GM12892 (cell line): Measurements from ENCODE around the gene OR12D3. TPM values are rescaled to one million over a fixed set of nuclear protein-coding genes. Genes with fewer than 3 reads are reported as not detected.

Experiments used
- DNase-seq: peaks from one replicate; pipeline ENCODE4 v3.0.0; 2011; ENCODE audit not compliant: insufficient read length
- FAIRE-seq: peaks from 2 replicates; lab custom pipeline; 2011; peaks lifted over from hg19 to GRCh38; lab: Jason Lieb, UNC
- POLR2A ChIP-seq: IDR thresholded peaks from 2 replicates; pipeline ENCODE4 v1.6.1; 2011; ENCODE audit warnings: low read depth, low read length, control low read depth
- POLR2AphosphoS5 ChIP-seq: IDR thresholded peaks from 2 replicates; pipeline ENCODE4 v1.6.1; 2011; ENCODE audit warnings: low read depth, low read length, control low read depth
- TAF1 ChIP-seq: IDR thresholded peaks from 2 replicates; pipeline ENCODE4 v1.6.1; 2011; ENCODE audit warnings: low read depth, mild to moderate bottlenecking, control low read depth, low read length, borderline replicate concordance
- polyA plus RNA-seq: library from polyadenylated mRNA; unstranded; fragments of >200 nt; gene quantifications from one replicate; pipeline ENCODE4 v1.2.1, GENCODE V29; 2012; ENCODE audit warnings: missing spikeins, inconsistent platforms; ENCODE audit not compliant: missing spikeins

Gene OR12D3, protein sequence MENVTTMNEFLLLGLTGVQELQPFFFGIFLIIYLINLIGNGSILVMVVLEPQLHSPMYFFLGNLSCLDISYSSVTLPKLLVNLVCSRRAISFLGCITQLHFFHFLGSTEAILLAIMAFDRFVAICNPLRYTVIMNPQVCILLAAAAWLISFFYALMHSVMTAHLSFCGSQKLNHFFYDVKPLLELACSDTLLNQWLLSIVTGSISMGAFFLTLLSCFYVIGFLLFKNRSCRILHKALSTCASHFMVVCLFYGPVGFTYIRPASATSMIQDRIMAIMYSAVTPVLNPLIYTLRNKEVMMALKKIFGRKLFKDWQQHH
- polyA plus RNA-seq, result not detected

- no peak for DNase-seq
- TF ChIP-seq POLR2A (no peak), TAF1 (no peak), POLR2AphosphoS5 (no peak)
- no peak for FAIRE-seq
These were observed at the start of gene OR12D3 for GRCh38 chr6:29375191-29375590. TSS of gene OR12D3 (minus strand) at chr6:29375291. CDS start at chr6:29375287, 4 bp downstream.

DNA sequence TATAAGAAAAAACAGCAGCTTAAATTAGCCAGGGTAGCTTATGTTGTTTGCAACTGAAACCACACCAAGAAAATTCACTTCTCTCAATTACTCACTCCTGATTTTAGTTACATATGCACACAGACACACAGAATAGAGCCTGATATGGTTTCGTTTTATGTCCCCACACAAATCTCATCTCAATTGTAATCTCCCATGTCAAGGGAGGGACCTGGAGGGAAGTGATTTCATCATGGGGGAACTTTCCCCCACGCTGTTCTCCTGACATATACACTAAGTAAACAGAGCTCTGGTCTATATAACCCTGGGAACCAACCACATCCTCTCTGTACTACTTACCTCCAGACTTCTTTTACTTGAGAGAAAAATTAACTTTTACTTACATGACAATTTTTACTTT is 49.5 kb upstream of the OR12D3 start:
- TF ChIP-seq TAF1 (no peak), POLR2AphosphoS5 (no peak), POLR2A (no peak)
- FAIRE-seq (no peak), DNase-seq (no peak)

DNA sequence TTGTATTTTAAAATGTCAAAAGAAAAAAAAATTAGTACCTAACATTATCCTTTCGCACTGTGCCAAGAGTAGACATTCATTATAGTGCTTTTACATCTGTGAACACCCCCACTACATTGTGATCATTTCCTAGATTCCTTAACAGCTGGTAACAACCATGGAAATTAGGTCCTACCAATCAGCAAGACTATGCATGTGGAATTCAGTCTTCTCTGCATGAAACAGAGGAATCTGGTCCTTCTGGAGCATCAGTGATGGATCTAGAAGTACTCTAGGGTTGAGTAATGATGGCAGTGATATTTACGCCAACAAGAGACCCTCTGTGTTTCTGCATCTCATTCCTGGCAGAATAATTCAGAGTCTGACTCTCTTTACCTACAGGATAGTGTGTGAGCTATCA is 49.1 kb upstream of the OR12D3 start:
- no peak for TF ChIP-seq POLR2AphosphoS5
- TF ChIP-seq TAF1, result no peak
- TF ChIP-seq POLR2A, result no peak
- FAIRE-seq, result no peak
- no peak for DNase-seq

- TF ChIP-seq POLR2A, result no peak
- TF ChIP-seq TAF1, result no peak
- no peak for TF ChIP-seq POLR2AphosphoS5
- no peak for DNase-seq
- FAIRE-seq, result no peak
These were observed 44.4 kb upstream of the OR12D3 start for GRCh38 chr6:29419516-29419915.

GRCh38 chr6:29414588-29414987 is 39.5 kb upstream of the OR12D3 start, which contains the start of gene OR12D1:
TSS of gene OR12D1 (plus strand) at chr6:29414928.
- DNase-seq (no peak), FAIRE-seq (no peak)
- no peak for TF ChIP-seq POLR2A
- no peak for TF ChIP-seq POLR2AphosphoS5
- TF ChIP-seq TAF1, result no peak

DNA sequence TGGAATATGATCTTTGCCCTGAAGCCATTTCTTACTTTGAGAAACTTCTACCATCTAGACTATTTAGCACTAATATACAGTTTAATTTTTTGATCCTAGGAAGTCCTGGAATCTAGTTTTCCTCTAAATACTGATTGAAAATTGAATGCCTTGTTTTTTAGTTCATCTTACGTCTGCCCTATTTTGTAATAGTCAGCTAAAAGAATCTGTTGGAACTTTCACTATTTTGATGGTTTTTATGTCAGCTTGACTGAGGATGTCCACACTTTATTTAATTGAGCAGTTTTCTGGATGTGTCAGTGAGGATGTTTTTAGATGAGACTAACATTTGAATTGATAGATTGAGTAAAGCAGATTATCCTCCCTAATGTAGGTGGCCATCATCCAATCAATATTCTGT is 28.7 kb upstream of the OR12D3 start:
- TF ChIP-seq POLR2A (no peak), TAF1 (no peak), POLR2AphosphoS5 (no peak)
- FAIRE-seq, result no peak
- no peak for DNase-seq

DNA sequence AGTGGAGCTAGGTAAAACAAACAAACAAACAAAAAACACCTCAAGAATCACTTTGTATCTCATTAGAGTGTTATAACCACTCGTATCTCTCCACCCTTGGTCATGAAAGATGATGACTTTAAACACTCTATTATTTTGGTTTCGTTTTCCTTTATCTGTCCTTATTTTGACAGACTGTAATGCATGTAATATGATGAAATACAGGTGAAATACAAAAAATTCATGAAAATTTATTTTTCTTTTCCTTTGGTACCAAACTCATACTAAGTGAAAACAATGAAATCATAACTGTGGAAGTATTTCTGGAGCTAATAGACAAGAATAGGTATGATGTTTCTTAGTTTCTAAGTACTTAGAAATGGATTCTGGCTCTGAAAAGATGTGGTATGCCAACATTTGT is 24.4 kb upstream of the OR12D3 start:
- no peak for DNase-seq
- TF ChIP-seq POLR2A, result no peak
- no peak for TF ChIP-seq TAF1
- TF ChIP-seq POLR2AphosphoS5, result no peak
- no peak for FAIRE-seq

DNA sequence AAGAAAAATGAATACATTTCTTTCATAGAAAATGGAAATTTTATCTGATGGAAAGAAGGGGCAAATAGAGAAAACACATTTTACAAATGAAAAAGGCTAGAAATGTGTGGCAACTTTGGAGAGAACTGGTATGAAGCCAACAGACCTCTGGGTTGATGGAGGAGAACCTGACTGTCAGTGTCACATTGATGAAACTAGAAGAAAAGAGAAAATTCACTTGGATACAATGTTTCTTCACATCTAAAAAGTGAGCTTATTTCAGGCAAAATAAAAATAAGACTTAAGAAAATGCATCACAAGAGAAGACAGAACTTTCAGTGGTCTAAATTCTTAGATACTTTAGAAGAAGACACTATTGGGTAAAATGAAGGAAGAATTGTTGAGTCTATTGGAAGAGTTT is 20.2 kb upstream of the OR12D3 start, which contains the start of gene OR12D2:
Gene OR12D2, plus strand, starts transcription at position 301 of the 400 bp plus-strand sequence. CDS start 1,069 bp downstream, outside the sequence.
- no peak for DNase-seq
- FAIRE-seq, result no peak
- no peak for TF ChIP-seq TAF1
- no peak for TF ChIP-seq POLR2A
- no peak for TF ChIP-seq POLR2AphosphoS5

GRCh38 chr6:29388533-29388932 is 13.4 kb upstream of the OR12D3 start:
- FAIRE-seq (no peak), DNase-seq (no peak)
- TF ChIP-seq TAF1 (no peak), POLR2A (no peak), POLR2AphosphoS5 (no peak)

- FAIRE-seq (no peak), DNase-seq (no peak)
- TF ChIP-seq POLR2A, result no peak
- no peak for TF ChIP-seq TAF1
- TF ChIP-seq POLR2AphosphoS5, result no peak
These were observed 912 bp upstream of the OR12D3 start for GRCh38 chr6:29376003-29376402.

GRCh38 chr6:29368765-29369164 is 6.3 kb downstream of the OR12D3 start, which contains the start of gene OR5V1:
TSS of gene OR5V1 (minus strand) at chr6:29368865. CDS start at chr6:29356195, 12,670 bp downstream.
- FAIRE-seq, result no peak
- TF ChIP-seq POLR2AphosphoS5, result no peak
- TF ChIP-seq TAF1, result no peak
- no peak for TF ChIP-seq POLR2A

DNA sequence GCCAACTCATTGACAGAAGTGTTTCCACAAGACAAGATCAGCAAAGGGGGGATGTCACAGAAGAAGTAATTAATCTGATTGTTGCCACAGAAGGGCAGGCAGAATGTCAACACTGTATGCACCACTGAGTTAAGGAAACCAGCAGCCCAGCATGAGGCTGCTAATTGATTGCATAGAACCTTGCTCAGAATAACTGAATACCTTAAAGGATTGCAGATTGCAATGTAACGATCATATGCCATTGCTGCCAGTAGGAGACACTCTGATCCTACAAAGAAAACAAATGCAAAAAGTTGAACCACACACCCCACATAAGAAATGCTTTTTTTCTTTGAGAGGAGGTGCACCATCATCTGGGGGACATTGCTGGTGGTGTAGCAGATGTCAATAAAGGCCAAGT is 19.5 kb downstream of the OR12D3 start:
- TF ChIP-seq POLR2AphosphoS5 (no peak), POLR2A (no peak), TAF1 (no peak)
- DNase-seq, result no peak
- no peak for FAIRE-seq

More at GRCh38 chr6:29368765-29369164, 6.3 kb downstream of the OR12D3 start, which contains the start of gene OR5V1:
- no peak for DNase-seq
